ENCODE measurements around the gene ATPAF2.

The ATPAF2 gene

GRCh38 chr17:18031955-18032354 lies 7.0 kb downstream of the ATPAF2 start:
- no peak for TF ChIP-seq CTCF (IDR thresholded peaks at IDR 0.05; ENCODE audit: low read length, missing control alignments)
- H3K4me3 ChIP-seq (replicated peaks; ENCODE audit: low read depth, low read length) = no peak overlapping the region
- peak; percentile 58 for DNase-seq (ENCODE audit: low read depth)

GRCh38 chr17:18028952-18029540 lies 9.9 kb downstream of the ATPAF2 start:
- H3K4me3 ChIP-seq (replicated peaks; ENCODE audit: low read depth, low read length) = no peak overlapping the region
- TF ChIP-seq CTCF (IDR thresholded peaks at IDR 0.05; ENCODE audit: low read length, missing control alignments) = no peak

GRCh38 chr17:18028114-18028951 lies 10.6 kb downstream of the ATPAF2 start:
- no peak for TF ChIP-seq CTCF (IDR thresholded peaks at IDR 0.05; ENCODE audit: low read length, missing control alignments)
- H3K4me3 ChIP-seq (replicated peaks; ENCODE audit: low read depth, low read length) = no peak overlapping the region
- no peak for DNase-seq (ENCODE audit: low read depth)

More at GRCh38 chr17:18028952-18029540, 9.9 kb downstream of the ATPAF2 start:
- no peak for DNase-seq (ENCODE audit: low read depth)

GRCh38 chr17:18027280-18027679 lies 11.7 kb downstream of the ATPAF2 start:
- no peak overlapping the region for H3K4me3 ChIP-seq (replicated peaks; ENCODE audit: low read depth, low read length)
- DNase-seq (ENCODE audit: low read depth) = no peak
- TF ChIP-seq CTCF (IDR thresholded peaks at IDR 0.05; ENCODE audit: low read length, missing control alignments) = no peak

- no peak overlapping the region for H3K4me3 ChIP-seq (replicated peaks; ENCODE audit: low read depth, low read length)
- peak; percentile 1 for TF ChIP-seq CTCF (IDR thresholded peaks at IDR 0.05; ENCODE audit: low read length, missing control alignments)
- peak; percentile 81 for DNase-seq (ENCODE audit: low read depth)
Measured at GRCh38 chr17:18025945-18026776, 12.8 kb downstream of the ATPAF2 start.

GRCh38 chr17:18025241-18025944 lies 13.6 kb downstream of the ATPAF2 start:
- TF ChIP-seq CTCF (IDR thresholded peaks at IDR 0.05; ENCODE audit: low read length, missing control alignments) = no peak
- DNase-seq (ENCODE audit: low read depth) = peak; percentile 59
- H3K4me3 ChIP-seq (replicated peaks; ENCODE audit: low read depth, low read length) = no peak overlapping the region
